ENCODE data around the gene ACTN1.
A peak's percentile ranks its signal among the peaks of the same experiment; 100 is the strongest.

DNA sequence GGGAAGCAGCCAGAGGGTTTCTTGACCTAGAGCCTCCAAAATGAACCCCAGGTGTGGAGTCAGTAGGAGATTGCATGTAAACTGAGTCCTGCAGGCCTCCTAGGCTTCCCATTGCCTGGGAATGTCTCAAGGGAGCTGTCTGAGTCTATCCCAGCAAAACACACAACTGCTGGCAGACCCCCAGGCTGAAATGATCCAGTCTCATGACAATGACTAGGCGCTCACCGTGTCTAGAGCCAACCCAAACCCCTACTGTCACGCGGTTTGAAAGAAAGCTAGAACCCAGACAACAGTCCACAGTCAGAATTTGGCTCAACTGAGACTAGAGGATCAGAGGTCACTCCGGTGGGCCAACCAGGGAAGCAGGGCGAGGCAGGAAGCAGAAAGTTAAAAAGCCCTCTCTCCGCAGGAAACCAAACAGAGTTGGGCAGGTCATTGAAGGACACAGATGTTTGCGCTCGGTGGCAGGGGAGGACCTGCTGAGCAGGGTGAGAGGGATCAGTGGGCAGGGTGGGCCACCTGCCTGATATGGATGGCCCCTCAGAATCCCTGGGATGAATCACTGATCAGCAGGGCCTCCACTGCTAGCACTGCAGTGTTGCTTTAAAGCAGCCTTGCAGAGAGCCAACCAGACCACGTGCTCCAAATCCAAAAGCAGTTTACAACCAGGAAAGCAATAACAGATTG lies 23.8 kb downstream of the ACTN1 start:
- TF ChIP-seq, protein P1, sequence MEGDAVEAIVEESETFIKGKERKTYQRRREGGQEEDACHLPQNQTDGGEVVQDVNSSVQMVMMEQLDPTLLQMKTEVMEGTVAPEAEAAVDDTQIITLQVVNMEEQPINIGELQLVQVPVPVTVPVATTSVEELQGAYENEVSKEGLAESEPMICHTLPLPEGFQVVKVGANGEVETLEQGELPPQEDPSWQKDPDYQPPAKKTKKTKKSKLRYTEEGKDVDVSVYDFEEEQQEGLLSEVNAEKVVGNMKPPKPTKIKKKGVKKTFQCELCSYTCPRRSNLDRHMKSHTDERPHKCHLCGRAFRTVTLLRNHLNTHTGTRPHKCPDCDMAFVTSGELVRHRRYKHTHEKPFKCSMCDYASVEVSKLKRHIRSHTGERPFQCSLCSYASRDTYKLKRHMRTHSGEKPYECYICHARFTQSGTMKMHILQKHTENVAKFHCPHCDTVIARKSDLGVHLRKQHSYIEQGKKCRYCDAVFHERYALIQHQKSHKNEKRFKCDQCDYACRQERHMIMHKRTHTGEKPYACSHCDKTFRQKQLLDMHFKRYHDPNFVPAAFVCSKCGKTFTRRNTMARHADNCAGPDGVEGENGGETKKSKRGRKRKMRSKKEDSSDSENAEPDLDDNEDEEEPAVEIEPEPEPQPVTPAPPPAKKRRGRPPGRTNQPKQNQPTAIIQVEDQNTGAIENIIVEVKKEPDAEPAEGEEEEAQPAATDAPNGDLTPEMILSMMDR (IDR thresholded peaks at IDR 0.05), result no peak
- TF ChIP-seq POLR2A (IDR thresholded peaks at IDR 0.05) (no peak), POLR2AphosphoS5 (IDR thresholded peaks at IDR 0.05) (peak; percentile 7 to 67 (median 38))

Data from breast epithelium (tissue), 3 donors.